HFFc6 (cell line): ENCODE data around the gene ANKMY1. TPM values are rescaled to one million over a fixed set of nuclear protein-coding genes. Genes with fewer than 3 reads are reported as not detected.
A peak's percentile ranks its signal among the peaks of the same experiment; 100 is the strongest.

ENCODE experiments used
- DNase-seq: peaks from one replicate; pipeline ENCODE4 v3.0.0-alpha.2; 2018
- H3K27ac Mint-ChIP-seq: 2 replicates; pipeline ENCODE4 v1.8.0; 2020; ENCODE audit warnings: mild to moderate bottlenecking, mixed read lengths
- H3K27me3 Mint-ChIP-seq: 2 replicates; pipeline ENCODE4 v1.8.0; 2021; ENCODE audit warnings: mild to moderate bottlenecking, moderate library complexity, mixed read lengths; ENCODE audit not compliant: insufficient read depth
- H3K36me3 Mint-ChIP-seq: 2 replicates; pipeline ENCODE4 v1.8.0; 2021; ENCODE audit warnings: low read depth, mixed read lengths
- H3K4me1 Mint-ChIP-seq: 2 replicates; pipeline ENCODE4 v1.8.0; 2020; ENCODE audit warnings: low read depth, mixed read lengths
- H3K4me3 Mint-ChIP-seq: 2 replicates; pipeline ENCODE4 v1.8.0; 2020; ENCODE audit warnings: mild to moderate bottlenecking, moderate library complexity, mixed read lengths
- H3K9me3 Mint-ChIP-seq: 2 replicates; pipeline ENCODE4 v1.8.0; 2020; ENCODE audit warnings: mild to moderate bottlenecking, mixed read lengths
- CTCF ChIP-seq: fragments of 200-600 bp; sonication (generic); IDR thresholded peaks from 2 replicates; pipeline ENCODE4 v1.5.0; 2021; ENCODE audit warnings: antibody characterized with exemption, mild to moderate bottlenecking
- total RNA-seq, 6 experiments: library from RNA; stranded (reverse); fragmentation: NEBNext Ultra II Directional; extraction: Animal tissue kit (Norgen Biotek cat#: 25700); gene quantifications; 2 replicates in 1 of 6; 3 replicates in 5 of 6; pipeline ENCODE4 v1.2.3, GENCODE V29; 2021

Gene ANKMY1
- total RNA-seq, 6 experiments from 2014 or later, result 4.4 to 5.6 (median 5.2) TPM

GRCh38 chr2:240573516-240574385 lies 16.0 kb upstream of the ANKMY1 start:
- 0 out of 2 replicates have a peak, but pooled peaks cover 5% of the 10 kb centered on the region for H3K4me1 Mint-ChIP-seq
- no peaks in the 10 kb centered on the region for H3K36me3 Mint-ChIP-seq

GRCh38 chr2:240573071-240573515 lies 15.3 kb upstream of the ANKMY1 start:
- no peak for DNase-seq
- Mint-ChIP-seq H3K4me1 (0 out of 2 replicates have a peak, but pooled peaks cover 5% of the 10 kb centered on the region), H3K27ac (no peak overlapping the region), H3K36me3 (no peaks in the 10 kb centered on the region), H3K27me3 (peaks cover 2% of the 10 kb centered on the region; the same call in 1 of the 2 replicates), H3K4me3 (no peak overlapping the region), H3K9me3 (no peaks in the 10 kb centered on the region)
- peak; percentile 11; the same call in 1 of the 2 replicates for TF ChIP-seq CTCF

More at GRCh38 chr2:240573516-240574385, 16.0 kb upstream of the ANKMY1 start:
- Mint-ChIP-seq H3K27me3 (peaks cover 2% of the 10 kb centered on the region; the same call in 1 of the 2 replicates), H3K4me3 (no peak overlapping the region), H3K27ac (no peak overlapping the region), H3K9me3 (no peaks in the 10 kb centered on the region)
- no peak for DNase-seq
- no peak for TF ChIP-seq CTCF

GRCh38 chr2:240572141-240573031 lies 14.6 kb upstream of the ANKMY1 start:
- Mint-ChIP-seq H3K36me3 (no peaks in the 10 kb centered on the region), H3K27ac (no peak overlapping the region)
- DNase-seq, result no peak

GRCh38 chr2:240571314-240571973 lies 13.7 kb upstream of the ANKMY1 start:
- H3K27ac Mint-ChIP-seq, result no peak overlapping the region
- peaks cover 3% of the 10 kb centered on the region; the same call in 1 of the 2 replicates for H3K27me3 Mint-ChIP-seq
- H3K36me3 Mint-ChIP-seq, result no peaks in the 10 kb centered on the region
- peaks cover 16% of the 10 kb centered on the region for H3K4me1 Mint-ChIP-seq
- no peak for TF ChIP-seq CTCF
- no peak overlapping the region for H3K4me3 Mint-ChIP-seq
- DNase-seq, result no peak
- no peaks in the 10 kb centered on the region for H3K9me3 Mint-ChIP-seq

More at GRCh38 chr2:240572141-240573031, 14.6 kb upstream of the ANKMY1 start:
- H3K9me3 Mint-ChIP-seq, result no peaks in the 10 kb centered on the region
- no peak overlapping the region for H3K4me3 Mint-ChIP-seq
- peaks cover 3% of the 10 kb centered on the region; the same call in 1 of the 2 replicates for H3K27me3 Mint-ChIP-seq
- H3K4me1 Mint-ChIP-seq, result peaks cover 11% of the 10 kb centered on the region
- no peak for TF ChIP-seq CTCF
